ENCODE measurements around the gene EMX1. TPM values are rescaled to one million over a fixed set of nuclear protein-coding genes. Genes with fewer than 3 reads are reported as not detected.
"Not testable (repeated sequence)": the region's sequence is repeated elsewhere in the genome, so short reads cannot be mapped to it uniquely, and the experiment has no call there.

The EMX1 gene
- total RNA-seq, 1 donor from 2014 or later = not detected

- Histone ChIP-seq H3K36me3 (peaks cover 11% of the 10 kb centered on the region), H3K4me3 (no peak overlapping the region), H3K27me3 (ENCODE audit: low read depth) (peaks cover 31% of the 10 kb centered on the region), H3K27ac (no peak overlapping the region), H3K9me3 (no peaks in the 10 kb centered on the region), H3K4me1 (no peaks in the 10 kb centered on the region)
- TF ChIP-seq, protein P1, sequence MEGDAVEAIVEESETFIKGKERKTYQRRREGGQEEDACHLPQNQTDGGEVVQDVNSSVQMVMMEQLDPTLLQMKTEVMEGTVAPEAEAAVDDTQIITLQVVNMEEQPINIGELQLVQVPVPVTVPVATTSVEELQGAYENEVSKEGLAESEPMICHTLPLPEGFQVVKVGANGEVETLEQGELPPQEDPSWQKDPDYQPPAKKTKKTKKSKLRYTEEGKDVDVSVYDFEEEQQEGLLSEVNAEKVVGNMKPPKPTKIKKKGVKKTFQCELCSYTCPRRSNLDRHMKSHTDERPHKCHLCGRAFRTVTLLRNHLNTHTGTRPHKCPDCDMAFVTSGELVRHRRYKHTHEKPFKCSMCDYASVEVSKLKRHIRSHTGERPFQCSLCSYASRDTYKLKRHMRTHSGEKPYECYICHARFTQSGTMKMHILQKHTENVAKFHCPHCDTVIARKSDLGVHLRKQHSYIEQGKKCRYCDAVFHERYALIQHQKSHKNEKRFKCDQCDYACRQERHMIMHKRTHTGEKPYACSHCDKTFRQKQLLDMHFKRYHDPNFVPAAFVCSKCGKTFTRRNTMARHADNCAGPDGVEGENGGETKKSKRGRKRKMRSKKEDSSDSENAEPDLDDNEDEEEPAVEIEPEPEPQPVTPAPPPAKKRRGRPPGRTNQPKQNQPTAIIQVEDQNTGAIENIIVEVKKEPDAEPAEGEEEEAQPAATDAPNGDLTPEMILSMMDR (IDR thresholded peaks at IDR 0.05) = no peak
- intact Hi-C loops (cut with DNase I) = no loop called here
- ATAC-seq = no peak
- DNase-seq = no peak
Observed at GRCh38 chr2:72896446-72896845, 20.9 kb upstream of the EMX1 start.

DNA sequence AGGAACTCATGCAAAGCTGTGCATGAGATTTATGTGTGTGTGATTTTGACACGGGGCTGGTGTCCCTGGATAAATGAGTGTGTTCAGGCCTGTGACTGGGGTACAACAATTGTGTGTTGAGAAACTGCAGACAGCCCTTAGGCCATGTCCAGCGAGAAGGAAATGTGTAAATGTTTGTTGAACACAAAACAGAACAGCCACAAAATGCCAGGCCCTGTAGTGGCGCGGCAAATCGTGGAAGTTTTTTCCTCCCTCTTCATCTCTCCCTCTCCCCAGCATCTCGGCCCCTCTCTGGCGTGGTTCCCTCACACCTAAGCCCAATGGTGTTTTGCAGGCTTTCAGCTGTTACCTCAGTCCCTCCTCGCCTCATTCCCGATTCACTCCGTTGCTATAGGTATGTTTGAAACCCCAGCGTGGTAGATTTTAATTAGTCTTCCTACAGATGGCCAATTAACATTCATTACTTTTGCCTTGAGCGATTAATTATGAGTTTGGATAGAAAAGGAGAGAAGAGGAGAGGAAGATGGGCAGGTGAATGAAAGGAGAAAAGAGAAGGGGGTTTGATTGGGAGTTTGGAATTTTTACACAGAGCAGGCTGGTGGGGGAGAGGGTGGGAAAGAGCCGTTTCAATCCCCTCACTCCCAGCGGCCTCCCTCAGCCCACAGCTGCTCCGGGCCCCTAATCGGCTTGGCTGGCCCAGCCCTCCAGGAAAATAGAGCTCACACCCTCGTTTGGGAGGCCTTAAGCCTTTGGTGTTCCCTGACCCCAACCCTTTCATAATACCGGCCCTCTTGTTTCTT, 19.3 kb upstream of the EMX1 start:
- H3K4me3 ChIP-seq = no peak overlapping the region
- ATAC-seq (no peak), DNase-seq (no peak)
- TF ChIP-seq, protein P1 (IDR thresholded peaks at IDR 0.05) = no peak
- peaks cover 32% of the 10 kb centered on the region for H3K27me3 ChIP-seq (ENCODE audit: low read depth)
- no peaks in the 10 kb centered on the region for H3K4me1 ChIP-seq
- no peaks in the 10 kb centered on the region for H3K9me3 ChIP-seq
- H3K36me3 ChIP-seq = no peaks in the 10 kb centered on the region
- intact Hi-C loops (cut with DNase I) = no loop called here
- no peak overlapping the region for H3K27ac ChIP-seq

GRCh38 chr2:72898585-72898906, 18.8 kb upstream of the EMX1 start:
- Histone ChIP-seq H3K36me3 (no peaks in the 10 kb centered on the region), H3K4me3 (no peak overlapping the region), H3K27ac (no peak overlapping the region), H3K27me3 (ENCODE audit: low read depth) (peaks cover 36% of the 10 kb centered on the region), H3K4me1 (no peaks in the 10 kb centered on the region), H3K9me3 (no peaks in the 10 kb centered on the region)
- TF ChIP-seq, protein P1 (IDR thresholded peaks at IDR 0.05) = no peak
- DNase-seq = no peak
- ATAC-seq = no peak
- intact Hi-C loops (cut with DNase I) = no loop called here

DNA sequence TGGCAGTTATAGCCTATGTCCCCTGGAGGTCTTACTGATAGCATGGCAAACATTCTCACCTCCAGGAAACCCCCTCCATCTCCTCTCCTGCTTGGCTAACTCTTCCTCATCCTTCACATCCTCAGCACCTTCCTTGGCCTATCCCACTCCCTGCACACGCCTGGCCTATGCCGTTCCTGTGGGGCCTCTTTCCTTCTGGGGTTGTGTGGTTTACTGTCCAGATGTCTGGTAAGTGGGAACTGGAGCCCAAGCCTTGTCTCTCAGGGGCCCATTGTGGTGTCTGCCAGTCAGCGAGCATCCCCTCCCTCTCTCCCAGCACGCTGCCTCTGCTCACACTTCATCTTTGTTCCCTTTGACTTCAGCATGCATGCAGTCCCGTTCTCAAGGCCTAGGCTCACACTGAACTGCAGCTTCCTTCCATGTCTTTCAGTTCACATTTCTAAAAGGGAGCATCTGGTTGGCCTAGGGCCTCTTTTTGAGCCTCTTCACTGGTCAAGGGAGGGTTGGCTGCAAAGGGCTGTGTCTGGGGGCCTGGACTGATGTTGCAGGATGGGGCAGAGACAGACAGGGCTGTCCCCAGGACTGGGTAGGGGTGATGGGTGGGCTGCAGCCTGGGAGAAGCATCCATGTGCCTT, 17.0 kb upstream of the EMX1 start:
- ATAC-seq = no peak
- Histone ChIP-seq H3K4me3 (no peak overlapping the region), H3K9me3 (no peaks in the 10 kb centered on the region), H3K36me3 (no peaks in the 10 kb centered on the region), H3K4me1 (no peaks in the 10 kb centered on the region), H3K27ac (no peak overlapping the region), H3K27me3 (ENCODE audit: low read depth) (peaks cover 28% of the 10 kb centered on the region)
- TF ChIP-seq, protein P1 (IDR thresholded peaks at IDR 0.05) = no peak
- intact Hi-C loops (cut with DNase I) = no loop called here
- no peak for DNase-seq

DNA sequence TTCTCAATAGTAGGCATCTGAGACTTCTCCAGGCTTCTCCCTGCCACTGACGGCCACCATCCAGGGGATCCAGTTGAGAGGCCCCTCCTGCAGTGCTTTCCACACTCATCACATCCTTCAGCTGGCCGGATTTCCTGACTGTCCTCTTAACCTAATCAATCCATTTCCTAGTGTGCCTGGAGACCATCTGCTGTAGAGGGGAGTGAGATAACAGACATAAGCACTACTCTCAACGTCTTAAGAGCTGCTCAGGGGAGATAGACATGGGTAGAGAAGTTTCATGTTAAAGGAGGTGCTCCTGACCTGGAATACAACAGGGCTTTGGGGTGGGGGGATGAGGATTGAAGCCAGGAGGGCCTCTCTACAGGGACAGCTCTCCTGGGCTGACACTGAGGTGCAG, 15.9 kb upstream of the EMX1 start:
- Histone ChIP-seq H3K36me3 (no peaks in the 10 kb centered on the region), H3K9me3 (no peaks in the 10 kb centered on the region), H3K27me3 (ENCODE audit: low read depth) (peaks cover 30% of the 10 kb centered on the region), H3K4me3 (no peak overlapping the region), H3K4me1 (no peaks in the 10 kb centered on the region), H3K27ac (no peak overlapping the region)
- TF ChIP-seq, protein P1 (IDR thresholded peaks at IDR 0.05) = no peak
- intact Hi-C loops (cut with DNase I) = no loop called here
- DNase-seq (no peak), ATAC-seq (no peak)

DNA sequence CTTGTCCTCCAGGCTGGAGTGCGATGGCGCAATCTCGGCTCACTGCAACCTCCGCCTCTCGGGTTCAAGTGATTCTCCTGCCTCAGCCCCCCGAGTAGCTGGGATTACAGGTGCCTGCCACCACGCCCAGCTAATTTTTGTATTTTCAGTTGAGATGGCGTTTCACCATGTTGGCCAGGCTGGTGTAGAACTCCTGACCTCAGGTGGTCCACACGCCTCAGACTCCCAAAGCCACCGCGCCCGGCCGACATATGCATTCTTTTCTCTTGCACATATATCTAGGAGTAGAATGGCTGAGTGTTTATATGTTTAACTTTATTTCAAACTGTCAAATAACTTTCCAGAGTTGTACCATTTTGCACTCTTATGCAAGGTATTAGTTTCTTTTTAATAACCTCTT, 9.9 kb upstream of the EMX1 start:
- intact Hi-C loops (cut with DNase I); H3K4me1 ChIP-seq; H3K4me3 ChIP-seq; H3K36me3 ChIP-seq; DNase-seq; H3K9me3 ChIP-seq; H3K27ac ChIP-seq; ATAC-seq: not testable (repeated sequence)
- H3K27me3 ChIP-seq (ENCODE audit: low read depth) = peaks cover 86% of the 10 kb centered on the region
